K562 (cell line): Measurements from ENCODE around the gene PRDX1. TPM values are rescaled to one million over a fixed set of nuclear protein-coding genes. Genes with fewer than 3 reads are reported as not detected.
A peak's percentile ranks its signal among the peaks of the same experiment; 100 is the strongest.
"Not testable (repeated sequence)": the region's sequence is repeated elsewhere in the genome, so short reads cannot be mapped to it uniquely, and the experiment has no call there.

Experiments
- ATAC-seq: fragments of 200-7000 bp; cut with Tn5 transposase; 3 replicates; pipeline ENCODE4 v1.9.1; 2020; ENCODE audit warnings: moderate library complexity
- BruUV-seq: library from RNA; stranded (reverse); fragments of 400-500 nt; replicated peaks from 2 replicates; lab custom pipeline; 2021; lab: Mats Ljungman, UMichigan
- CTCF ChIA-PET: fragments of 300-600 bp; formaldehyde crosslinking; extraction: SDS; loops from one replicate; lab custom pipeline; 2021; ENCODE audit warnings: low intra/inter-chr PET ratio; lab: Yijun Ruan, JAX
- POLR2A ChIA-PET: fragments of 300-600, 350-650 bp; sonication (Branson Sonifier 250); formaldehyde crosslinking; extraction: SDS; loops from one replicate; lab custom pipeline; 2021; ENCODE audit warnings: antibody characterized with exemption, inconsistent platforms; lab: Yijun Ruan, JAX
- DNase-seq, 4 experiments: peaks; one replicate each; pipeline versions ENCODE4 v3.0.0 to v3.0.0-alpha.2; 2011 to 2018; ENCODE audit warnings: low spot score in 3 of 4, mixed read lengths in 3 of 4; ENCODE audit errors: extremely low read depth in 1 of 4
- FAIRE-seq: peaks from 2 replicates; lab custom pipeline; 2011; peaks lifted over from hg19 to GRCh38; lab: Jason Lieb, UNC
- H2AFZ ChIP-seq: 2 replicates; pipeline ENCODE4 v1.6.0; 2011; ENCODE audit warnings: low read depth, low read length, control low read depth, inconsistent platforms
- H3K27ac ChIP-seq: fragments of 200-600 bp; 3 replicates; pipeline ENCODE4 v1.8.0; 2011; ENCODE audit warnings: low read depth, mild to moderate bottlenecking, control low read depth, inconsistent platforms, low read length, moderate library complexity, mixed read lengths; ENCODE audit errors: extremely low read depth
- H3K27me3 ChIP-seq, 2 experiments: fragments of 300-600 bp in 1 of 2; 2 replicates in 1 of 2; 3 replicates in 1 of 2; pipeline versions ENCODE4 v1.6.0 to v1.8.0; 2011; ENCODE audit warnings: inconsistent platforms in 2 of 2, low read length in 2 of 2, mild to moderate bottlenecking in 1 of 2, mixed read lengths in 1 of 2, moderate library complexity in 1 of 2; ENCODE audit not compliant: control insufficient read depth in 2 of 2, insufficient read depth in 2 of 2
- H3K36me3 ChIP-seq: fragments of 300-600 bp; 3 replicates; pipeline ENCODE4 v1.8.0; 2011; ENCODE audit warnings: mild to moderate bottlenecking, low read length, inconsistent platforms; ENCODE audit not compliant: control insufficient read depth, insufficient read depth
- H3K4me1 ChIP-seq, 2 experiments: fragments of 200-600 bp in 1 of 2; replicated peaks in 1 of 2; 2 replicates in 1 of 2; 3 replicates in 1 of 2; pipeline versions ENCODE4 v1.5.1 to v1.8.0; 2011; ENCODE audit warnings: inconsistent platforms in 2 of 2, low read length in 2 of 2, mild to moderate bottlenecking in 1 of 2, mixed read lengths in 1 of 2, moderate library complexity in 1 of 2; ENCODE audit not compliant: control insufficient read depth in 2 of 2, insufficient read depth in 2 of 2
- H3K4me2 ChIP-seq: 2 replicates; pipeline ENCODE4 v1.6.1; 2011; ENCODE audit warnings: low read length, control low read depth, inconsistent platforms, mixed read lengths; ENCODE audit not compliant: insufficient read depth
- H3K4me3 ChIP-seq: fragments of 200-600 bp; sonication (generic), shearing (Covaris generic); 2 replicates; pipeline ENCODE4 v1.5.1; 2016; ENCODE audit warnings: control low read depth, inconsistent platforms
- H3K79me2 ChIP-seq: fragments of 200-600 bp; 3 replicates; pipeline ENCODE4 v1.8.0; 2011; ENCODE audit warnings: low read length, inconsistent platforms; ENCODE audit not compliant: control insufficient read depth, insufficient read depth
- H3K9ac ChIP-seq, 2 experiments: 2 replicates each; pipeline versions ENCODE4 v1.6.0 to v1.6.1; 2011; ENCODE audit warnings: low read depth in 2 of 2, low read length in 2 of 2, control low read depth in 1 of 2, inconsistent platforms in 1 of 2, mild to moderate bottlenecking in 1 of 2, mixed read lengths in 1 of 2; ENCODE audit not compliant: insufficient read depth in 1 of 2
- H3K9me1 ChIP-seq: one replicate; pipeline ENCODE4 v1.6.0; 2011; ENCODE audit warnings: inconsistent platforms, mild to moderate bottlenecking, low read length, moderate library complexity; ENCODE audit not compliant: control insufficient read depth, insufficient read depth
- H3K9me3 ChIP-seq: replicated peaks from 2 replicates; pipeline ENCODE4 v1.5.1; 2011; ENCODE audit warnings: low read depth, low read length, inconsistent platforms; ENCODE audit not compliant: control insufficient read depth, insufficient read depth
- H4K20me1 ChIP-seq: replicated peaks from 2 replicates; pipeline ENCODE4 v1.6.1; 2011; ENCODE audit warnings: low read length, inconsistent platforms, mixed read lengths; ENCODE audit not compliant: control insufficient read depth, insufficient read depth
- ARID1B ChIP-seq: fragments of 450-650 bp; IDR thresholded peaks from 2 replicates; pipeline ENCODE4 v1.6.1; 2016; ENCODE audit warnings: antibody characterized with exemption, mild to moderate bottlenecking, inconsistent platforms
- CBFA2T2 ChIP-seq: fragments of 450-650 bp; conservative IDR thresholded peaks from 2 replicates; pipeline ENCODE4 v1.6.1; 2017; ENCODE audit warnings: mild to moderate bottlenecking
- CBFA2T3 ChIP-seq: fragments of 450-650 bp; IDR thresholded peaks from 2 replicates; pipeline ENCODE4 v1.6.1; 2017
- DPF2 ChIP-seq: fragments of 450-650 bp; IDR thresholded peaks from 2 replicates; pipeline ENCODE4 v1.6.1; 2016
- FOSL1 ChIP-seq: fragments of 200-800 bp; sonication (Bioruptor generic); conservative IDR thresholded peaks from 2 replicates; pipeline ENCODE4 v1.6.1; 2016; ENCODE audit warnings: missing genetic modification characterization, missing compliant biosample characterization
- HDAC1 ChIP-seq, 2 experiments: fragments of 450-650 bp; IDR thresholded peaks; 2 replicates each; pipeline ENCODE4 v1.6.1; 2016 to 2017; ENCODE audit warnings: inconsistent platforms in 1 of 2, mild to moderate bottlenecking in 1 of 2, moderate library complexity in 1 of 2
- HMBOX1 ChIP-seq: sonication (generic); IDR thresholded peaks from 2 replicates; pipeline ENCODE4 v1.6.1; 2016
- KDM1A ChIP-seq, 2 experiments: fragments of 450-650 bp; IDR thresholded peaks; 2 replicates each; pipeline ENCODE4 v1.6.1; 2016; ENCODE audit warnings: mild to moderate bottlenecking in 2 of 2
- MEIS2 ChIP-seq: fragments of 450-650 bp; IDR thresholded peaks from 2 replicates; pipeline ENCODE4 v1.6.1; 2014; ENCODE audit warnings: mild to moderate bottlenecking; ENCODE audit not compliant: partially characterized antibody
- NCOR1 ChIP-seq: fragments of 450-650 bp; IDR thresholded peaks from 2 replicates; pipeline ENCODE4 v1.6.1; 2016; ENCODE audit warnings: mild to moderate bottlenecking, moderate library complexity
- NFIC ChIP-seq: fragments of 450-650 bp; IDR thresholded peaks from 2 replicates; pipeline ENCODE4 v1.6.1; 2017; ENCODE audit warnings: mild to moderate bottlenecking, inconsistent platforms
- TAL1 ChIP-seq: fragments of 450-650 bp; IDR thresholded peaks from 2 replicates; pipeline ENCODE4 v1.6.1; 2016; ENCODE audit warnings: mild to moderate bottlenecking
- TCF3 ChIP-seq: sonication (generic); formaldehyde crosslinking; IDR thresholded peaks from 2 replicates; pipeline ENCODE4 v1.4.0; 2020; ENCODE audit warnings: mild to moderate bottlenecking, missing genetic modification reagents
- TEAD4 ChIP-seq, 2 experiments: sonication (generic) in 1 of 2; formaldehyde crosslinking in 1 of 2; IDR thresholded peaks; 2 replicates each; pipeline versions ENCODE4 v1.6.1 to v1.8.0; 2012 to 2022; ENCODE audit warnings: borderline replicate concordance in 1 of 2, inconsistent platforms in 1 of 2, low read length in 1 of 2, mild to moderate bottlenecking in 1 of 2, missing genetic modification reagents in 1 of 2
- WGBS: fragments of 100-300 bp; shearing (Covaris generic); methylation state at CpG from one replicate; pipeline ENCODE4 v1.1.6; 2016; ENCODE audit warnings: low coverage, mixed read lengths; ENCODE audit not compliant: insufficient coverage; ENCODE audit errors: missing lambda C conversion rate; 5-methylcytosine and 5-hydroxymethylcytosine counted together
- in situ Hi-C: fragments of 300-500 bp; cut with MboI; formaldehyde crosslinking; loops from 4 replicates; pipeline ENCODE4 v1.15.0; 2018; ENCODE audit warnings: inconsistent platforms, mixed read lengths
- intact Hi-C: fragments of 100-400 bp; cut with micrococcal nuclease; formaldehyde crosslinking; loops from 2 replicates; pipeline ENCODE4 v1.14.2; 2022
- polyA plus RNA-seq, 8 experiments: library from polyadenylated mRNA; depleted of rRNA in 4 of 8; stranded (reverse) in 5 of 8; unstranded in 3 of 8; fragments of >200 nt; fragmentation: Nextera tagmentation in 2 of 8; fragmentation: Illumina TruSeq in 1 of 8; extraction: Ambion mirVana in 2 of 8; extraction: Trizol in 1 of 8; gene quantifications; 2 replicates each; pipeline versions ENCODE4 v1.2.1 to v1.2.3, GENCODE V29; 2011 to 2014; ENCODE audit warnings: inconsistent platforms in 1 of 8, missing spikeins in 1 of 8
- total RNA-seq, 7 experiments: library from RNA; depleted of rRNA in 6 of 7; stranded (reverse); fragments of >200 nt in 6 of 7; fragmentation: Illumina TruSeq in 2 of 7; extraction: Trizol in 2 of 7; gene quantifications; 2 replicates each; pipeline versions ENCODE4 v1.2.1 to v1.2.3, GENCODE V29; 2011 to 2021; ENCODE audit warnings: low replicate concordance in 1 of 7
- TF ChIP-seq, protein P1 (sequence below): sonication (generic); formaldehyde crosslinking; IDR thresholded peaks from 2 replicates; pipeline ENCODE4 v1.8.0; 2023; ENCODE audit warnings: mild to moderate bottlenecking, missing genetic modification reagents

Gene PRDX1
- total and polyA plus RNA-seq, 9 of the 15 experiments (the other 6 are each of a cell fraction or from before 2014, with no cell fraction given): 748 to 2,388 (median 1,045) TPM

- Histone ChIP-seq H4K20me1 (peaks cover 21% of the 10 kb centered on the region), H2AFZ (peak overlapping the region; percentile 94), H3K79me2 (peaks cover 36% of the 10 kb centered on the region), H3K4me1 (peaks cover 25 to 29% of the 10 kb centered on the region in 2 experiments), H3K36me3 (peaks cover 13% of the 10 kb centered on the region)
- H3K4me2 ChIP-seq; H3K4me3 ChIP-seq; H3K9me3 ChIP-seq; ATAC-seq; DNase-seq; H3K9me1 ChIP-seq; in situ Hi-C loops; H3K27me3 ChIP-seq; H3K9ac ChIP-seq; intact Hi-C loops; CTCF ChIA-PET; H3K27ac ChIP-seq; BruUV-seq; TF ChIP-seq TEAD4 (CRISPR knock-in tag; IDR thresholded peaks at IDR 0.05; ENCODE audit: borderline replicate concordance): not testable (repeated sequence)
- peak; percentile 16; the same call in 1 of the 2 replicates for TF ChIP-seq TEAD4 (IDR thresholded peaks at IDR 0.05; ENCODE audit: low read length)
- peak in 1 of 2 experiments; percentile 66; a peak in 2 of 4 replicates for TF ChIP-seq HDAC1 (IDR thresholded peaks at IDR 0.05)
- 0 out of 2 replicates have a peak, but pooled peaks have one; percentile 3 for TF ChIP-seq NFIC
- TF ChIP-seq CBFA2T3: peak; percentile 77
- TF ChIP-seq ARID1B: peak; percentile 47; the same call in 1 of the 2 replicates
- peak; percentile 53 for TF ChIP-seq TCF3 (CRISPR knock-in tag)
- peak; percentile 42 for TF ChIP-seq MEIS2
- peak; percentile 89 for TF ChIP-seq HMBOX1
- peak; percentile 34 for TF ChIP-seq TAL1
- TF ChIP-seq NCOR1: peak; percentile 44; the same call in 1 of the 2 replicates
- TF ChIP-seq KDM1A (IDR thresholded peaks at IDR 0.05): peak; percentile 90 to 91
- peak; percentile 49 for TF ChIP-seq CBFA2T2
- TF ChIP-seq FOSL1 (tag): peak; percentile 64
- peak; percentile 12; the same call in 1 of the 2 replicates for TF ChIP-seq DPF2
- TF ChIP-seq, protein P1, sequence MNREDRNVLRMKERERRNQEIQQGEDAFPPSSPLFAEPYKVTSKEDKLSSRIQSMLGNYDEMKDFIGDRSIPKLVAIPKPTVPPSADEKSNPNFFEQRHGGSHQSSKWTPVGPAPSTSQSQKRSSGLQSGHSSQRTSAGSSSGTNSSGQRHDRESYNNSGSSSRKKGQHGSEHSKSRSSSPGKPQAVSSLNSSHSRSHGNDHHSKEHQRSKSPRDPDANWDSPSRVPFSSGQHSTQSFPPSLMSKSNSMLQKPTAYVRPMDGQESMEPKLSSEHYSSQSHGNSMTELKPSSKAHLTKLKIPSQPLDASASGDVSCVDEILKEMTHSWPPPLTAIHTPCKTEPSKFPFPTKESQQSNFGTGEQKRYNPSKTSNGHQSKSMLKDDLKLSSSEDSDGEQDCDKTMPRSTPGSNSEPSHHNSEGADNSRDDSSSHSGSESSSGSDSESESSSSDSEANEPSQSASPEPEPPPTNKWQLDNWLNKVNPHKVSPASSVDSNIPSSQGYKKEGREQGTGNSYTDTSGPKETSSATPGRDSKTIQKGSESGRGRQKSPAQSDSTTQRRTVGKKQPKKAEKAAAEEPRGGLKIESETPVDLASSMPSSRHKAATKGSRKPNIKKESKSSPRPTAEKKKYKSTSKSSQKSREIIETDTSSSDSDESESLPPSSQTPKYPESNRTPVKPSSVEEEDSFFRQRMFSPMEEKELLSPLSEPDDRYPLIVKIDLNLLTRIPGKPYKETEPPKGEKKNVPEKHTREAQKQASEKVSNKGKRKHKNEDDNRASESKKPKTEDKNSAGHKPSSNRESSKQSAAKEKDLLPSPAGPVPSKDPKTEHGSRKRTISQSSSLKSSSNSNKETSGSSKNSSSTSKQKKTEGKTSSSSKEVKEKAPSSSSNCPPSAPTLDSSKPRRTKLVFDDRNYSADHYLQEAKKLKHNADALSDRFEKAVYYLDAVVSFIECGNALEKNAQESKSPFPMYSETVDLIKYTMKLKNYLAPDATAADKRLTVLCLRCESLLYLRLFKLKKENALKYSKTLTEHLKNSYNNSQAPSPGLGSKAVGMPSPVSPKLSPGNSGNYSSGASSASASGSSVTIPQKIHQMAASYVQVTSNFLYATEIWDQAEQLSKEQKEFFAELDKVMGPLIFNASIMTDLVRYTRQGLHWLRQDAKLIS (CRISPR knock-in tag): 0 out of 2 replicates have a peak, but pooled peaks have one; percentile 26
- 6% methylated on average over 2 of the region's 2 CpGs for WGBS
- POLR2A ChIA-PET: interaction anchor here (0.7 to 6.4 kb wide), 6 partner anchors 11 to 59 kb away, joined by 3 to 142 read pairs (median 85); partner anchors contain the start of genes AKR1A1, CCDC163, MMACHC and NASP
- FAIRE-seq: peak; percentile 81
Observed at GRCh38 chr1:45523516-45523915, 1.8 kb upstream of the PRDX1 start.
